Hepatocyte (in vitro differentiated cells): ENCODE measurements around the gene PLEKHA6. TPM values are rescaled to one million over a fixed set of nuclear protein-coding genes. Genes with fewer than 3 reads are reported as not detected.

Source experiments
- DNase-seq: peaks from one replicate; pipeline ENCODE4 v3.0.0-alpha.2; 2016; ENCODE audit warnings: low spot score
- H2AFZ ChIP-seq: fragments of 200-600 bp; sonication (generic); 2 replicates; pipeline ENCODE4 v1.6.0; 2016; ENCODE audit warnings: antibody characterized with exemption, mild to moderate bottlenecking
- H3K27ac ChIP-seq: fragments of 200-600 bp; sonication (generic); 2 replicates; pipeline ENCODE4 v1.5.1; 2016; ENCODE audit warnings: mild to moderate bottlenecking
- H3K27me3 ChIP-seq: fragments of 200-600 bp; sonication (generic); 2 replicates; pipeline ENCODE4 v1.6.1; 2016
- H3K36me3 ChIP-seq: fragments of 200-600 bp; sonication (generic); replicated peaks from 2 replicates; pipeline ENCODE4 v1.5.1; 2016; ENCODE audit warnings: low read depth; ENCODE audit not compliant: insufficient read depth
- H3K4me1 ChIP-seq: fragments of 200-600 bp; sonication (generic); 2 replicates; pipeline ENCODE4 v1.5.1; 2016; ENCODE audit warnings: mild to moderate bottlenecking, moderate library complexity; ENCODE audit not compliant: insufficient read depth
- H3K4me2 ChIP-seq: fragments of 200-600 bp; sonication (generic); 2 replicates; pipeline ENCODE4 v1.6.0; 2016
- H3K4me3 ChIP-seq: fragments of 200-600 bp; sonication (generic); 2 replicates; pipeline ENCODE4 v1.5.1; 2016; ENCODE audit warnings: mild to moderate bottlenecking
- H3K79me2 ChIP-seq: fragments of 200-600 bp; sonication (generic); 2 replicates; pipeline ENCODE4 v1.6.0; 2017; ENCODE audit warnings: mild to moderate bottlenecking
- H3K9me2 ChIP-seq: fragments of 200-600 bp; sonication (generic); replicated peaks from 2 replicates; pipeline ENCODE4 v1.6.0; 2017; ENCODE audit warnings: mild to moderate bottlenecking; ENCODE audit not compliant: insufficient read depth
- H3K9me3 ChIP-seq: fragments of 200-600 bp; sonication (generic); 2 replicates; pipeline ENCODE4 v1.5.1; 2016; ENCODE audit warnings: low read depth, mild to moderate bottlenecking
- H4K20me1 ChIP-seq: fragments of 200-600 bp; sonication (generic); 2 replicates; pipeline ENCODE4 v1.6.0; 2016; ENCODE audit warnings: mild to moderate bottlenecking; ENCODE audit not compliant: insufficient read depth, poor library complexity, severe bottlenecking
- EZH2 ChIP-seq: fragments of 200-600 bp; sonication (generic); IDR thresholded peaks from 2 replicates; pipeline ENCODE4 v1.6.1; 2016; ENCODE audit warnings: antibody characterized with exemption, mild to moderate bottlenecking, borderline replicate concordance
- EZH2phosphoT487 ChIP-seq: fragments of 200-600 bp; sonication (generic); IDR thresholded peaks from one replicate; pipeline ENCODE4 v1.6.1; 2018; ENCODE audit warnings: antibody characterized with exemption, mild to moderate bottlenecking, low read depth, moderate library complexity; ENCODE audit not compliant: unreplicated experiment, severe bottlenecking
- WGBS: methylation state at CpG from one replicate; pipeline ENCODE4 v1.1.6; 2016; ENCODE audit warnings: low lambda C conversion rate; ENCODE audit errors: missing lambda C conversion rate; 5-methylcytosine and 5-hydroxymethylcytosine counted together
- polyA plus RNA-seq: library from polyadenylated mRNA; unstranded; fragments of >200 nt; fragmentation: Nextera tagmentation; extraction: Ambion mirVana; gene quantifications from 2 replicates; pipeline ENCODE4 v1.2.1, GENCODE V29; 2016
- total RNA-seq: library from RNA; depleted of rRNA; stranded (reverse); fragments of >200 nt; gene quantifications from 2 replicates; pipeline ENCODE4 v1.2.3, GENCODE V29; 2014
- TF ChIP-seq, protein P1 (sequence below): fragments of 200-600 bp; sonication (generic); IDR thresholded peaks from 2 replicates; pipeline ENCODE4 v1.5.1; 2016; ENCODE audit warnings: antibody characterized with exemption, mild to moderate bottlenecking; ENCODE audit not compliant: poor library complexity

Gene PLEKHA6
- total and polyA plus RNA-seq, 2 experiments from 2014 or later = 14.3 to 31.5 TPM

GRCh38 chr1:204368996-204369726, 9.4 kb upstream of the PLEKHA6 start:
- no peak overlapping the region for H3K27ac ChIP-seq
- H3K36me3 ChIP-seq = no peaks in the 10 kb centered on the region
- no peak overlapping the region for H3K4me2 ChIP-seq
- H3K27me3 ChIP-seq = no peaks in the 10 kb centered on the region
- TF ChIP-seq EZH2 (no peak), EZH2phosphoT487 (no peak)
- TF ChIP-seq, protein P1, sequence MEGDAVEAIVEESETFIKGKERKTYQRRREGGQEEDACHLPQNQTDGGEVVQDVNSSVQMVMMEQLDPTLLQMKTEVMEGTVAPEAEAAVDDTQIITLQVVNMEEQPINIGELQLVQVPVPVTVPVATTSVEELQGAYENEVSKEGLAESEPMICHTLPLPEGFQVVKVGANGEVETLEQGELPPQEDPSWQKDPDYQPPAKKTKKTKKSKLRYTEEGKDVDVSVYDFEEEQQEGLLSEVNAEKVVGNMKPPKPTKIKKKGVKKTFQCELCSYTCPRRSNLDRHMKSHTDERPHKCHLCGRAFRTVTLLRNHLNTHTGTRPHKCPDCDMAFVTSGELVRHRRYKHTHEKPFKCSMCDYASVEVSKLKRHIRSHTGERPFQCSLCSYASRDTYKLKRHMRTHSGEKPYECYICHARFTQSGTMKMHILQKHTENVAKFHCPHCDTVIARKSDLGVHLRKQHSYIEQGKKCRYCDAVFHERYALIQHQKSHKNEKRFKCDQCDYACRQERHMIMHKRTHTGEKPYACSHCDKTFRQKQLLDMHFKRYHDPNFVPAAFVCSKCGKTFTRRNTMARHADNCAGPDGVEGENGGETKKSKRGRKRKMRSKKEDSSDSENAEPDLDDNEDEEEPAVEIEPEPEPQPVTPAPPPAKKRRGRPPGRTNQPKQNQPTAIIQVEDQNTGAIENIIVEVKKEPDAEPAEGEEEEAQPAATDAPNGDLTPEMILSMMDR = no peak
- H3K4me3 ChIP-seq = no peak overlapping the region
- H4K20me1 ChIP-seq = peaks cover 3% of the 10 kb centered on the region
- H3K9me2 ChIP-seq = no peaks in the 10 kb centered on the region
- DNase-seq = no peak
- H2AFZ ChIP-seq = no peak overlapping the region
- no peaks in the 10 kb centered on the region for H3K79me2 ChIP-seq
- 89% methylated on average over 13 of the region's 13 CpGs for WGBS
- H3K4me1 ChIP-seq = peaks cover under 1% of the 10 kb centered on the region
- no peaks in the 10 kb centered on the region for H3K9me3 ChIP-seq

DNA sequence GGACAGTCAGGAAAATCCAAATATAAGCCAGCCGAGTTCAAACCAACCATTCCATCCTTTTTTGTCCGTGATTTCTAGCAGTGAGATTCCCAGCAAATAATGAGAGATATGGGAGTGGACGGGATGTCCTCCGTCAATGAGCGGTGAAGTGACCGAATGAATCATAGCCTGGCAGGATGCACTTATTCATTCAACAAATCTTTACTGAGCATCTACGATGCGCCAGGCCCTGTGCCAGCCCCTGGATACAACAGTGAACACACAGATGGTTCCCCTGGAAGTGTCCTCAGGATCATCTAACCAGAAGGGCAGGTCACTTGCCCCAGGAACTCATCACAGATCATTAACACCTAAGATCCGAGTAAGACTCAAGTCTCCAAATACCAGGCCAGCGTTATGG, 8.2 kb upstream of the PLEKHA6 start:
- H3K9me3 ChIP-seq = no peaks in the 10 kb centered on the region
- H3K79me2 ChIP-seq = peaks cover under 1% of the 10 kb centered on the region
- no peaks in the 10 kb centered on the region for H3K27me3 ChIP-seq
- no peak overlapping the region for H3K4me2 ChIP-seq
- peaks cover 9% of the 10 kb centered on the region for H3K4me1 ChIP-seq
- no peak overlapping the region for H3K27ac ChIP-seq
- DNase-seq = no peak
- H3K4me3 ChIP-seq = no peak overlapping the region
- no peak for TF ChIP-seq EZH2
- TF ChIP-seq, protein P1 = no peak
- no peak for TF ChIP-seq EZH2phosphoT487
- peaks cover 3% of the 10 kb centered on the region for H4K20me1 ChIP-seq
- no peaks in the 10 kb centered on the region for H3K36me3 ChIP-seq
- H3K9me2 ChIP-seq = no peaks in the 10 kb centered on the region
- no peak overlapping the region for H2AFZ ChIP-seq
- 90% methylated on average over 10 of the region's 10 CpGs for WGBS

- H2AFZ ChIP-seq = no peak overlapping the region
- DNase-seq = no peak
- no peaks in the 10 kb centered on the region for H3K9me2 ChIP-seq
- H3K4me2 ChIP-seq = no peak overlapping the region
- no peak overlapping the region for H3K4me3 ChIP-seq
- H3K36me3 ChIP-seq = no peaks in the 10 kb centered on the region
- no peaks in the 10 kb centered on the region for H3K9me3 ChIP-seq
- TF ChIP-seq EZH2phosphoT487 (no peak), EZH2 (no peak)
- TF ChIP-seq, protein P1 = no peak
- H3K79me2 ChIP-seq = peaks cover 7% of the 10 kb centered on the region
- peaks cover 15% of the 10 kb centered on the region for H3K4me1 ChIP-seq
- H3K27ac ChIP-seq = no peak overlapping the region
- 79% methylated on average over 16 of the region's 16 CpGs for WGBS
- H4K20me1 ChIP-seq = peaks cover 3% of the 10 kb centered on the region
- no peaks in the 10 kb centered on the region for H3K27me3 ChIP-seq
These were observed 7.6 kb upstream of the PLEKHA6 start for GRCh38 chr1:204367193-204367858.
